ENCODE data around the gene SPATS2.

The SPATS2 gene

GRCh38 chr12:49451468-49452259, 84.4 kb downstream of the SPATS2 start:
- H3K27ac ChIP-seq = no peak overlapping the region
- TF ChIP-seq CTCF (IDR thresholded peaks at IDR 0.05) = no peak
- H3K4me1 ChIP-seq (ENCODE audit: control insufficient read depth in 1 of 2, insufficient read depth in 1 of 2, low read depth in 1 of 2, low read length in 1 of 2) = no peaks in the 10 kb centered on the region
- H3K36me3 ChIP-seq = no peaks in the 10 kb centered on the region
- H3K9me3 ChIP-seq = no peaks in the 10 kb centered on the region
- no peaks in the 10 kb centered on the region for H3K27me3 ChIP-seq
- no peak overlapping the region for H3K4me3 ChIP-seq (ENCODE audit: low read depth in 1 of 2, low read length in 1 of 2)

DNA sequence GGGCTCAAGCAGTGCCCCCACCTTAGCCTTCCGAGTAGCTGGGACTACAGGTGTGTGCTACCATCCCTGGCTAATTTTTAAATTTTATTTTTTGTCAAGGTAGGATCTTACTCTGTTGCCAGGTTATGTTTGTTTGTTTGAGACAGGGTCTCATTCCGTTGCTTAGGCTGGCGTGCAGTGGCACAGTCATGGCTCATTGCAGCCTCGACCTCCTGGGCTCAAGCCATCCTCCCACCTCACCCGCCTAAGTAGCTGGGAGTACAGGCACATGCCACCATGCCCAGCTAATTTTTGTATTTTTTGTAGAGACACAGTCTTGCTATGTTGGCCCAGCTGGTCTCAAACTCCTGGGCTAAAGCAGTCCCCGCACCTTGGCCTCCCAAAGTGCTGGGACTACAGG, 88.2 kb downstream of the SPATS2 start:
- Histone ChIP-seq H3K4me1 (ENCODE audit: control insufficient read depth in 1 of 2, insufficient read depth in 1 of 2, low read depth in 1 of 2, low read length in 1 of 2) (no peaks in the 10 kb centered on the region), H3K36me3 (no peaks in the 10 kb centered on the region), H3K9me3 (no peaks in the 10 kb centered on the region), H3K27me3 (no peaks in the 10 kb centered on the region), H3K4me3 (ENCODE audit: low read depth in 1 of 2, low read length in 1 of 2) (no peak overlapping the region), H3K27ac (no peak overlapping the region)
- TF ChIP-seq CTCF (IDR thresholded peaks at IDR 0.05) = no peak

- no peak overlapping the region for H3K4me3 ChIP-seq (ENCODE audit: low read depth in 1 of 2, low read length in 1 of 2)
- no peak for TF ChIP-seq CTCF (IDR thresholded peaks at IDR 0.05)
- no peaks in the 10 kb centered on the region for H3K27me3 ChIP-seq
- H3K27ac ChIP-seq = no peak overlapping the region
- no peaks in the 10 kb centered on the region for H3K36me3 ChIP-seq
- no peaks in the 10 kb centered on the region for H3K4me1 ChIP-seq (ENCODE audit: control insufficient read depth in 1 of 2, insufficient read depth in 1 of 2, low read depth in 1 of 2, low read length in 1 of 2)
- H3K9me3 ChIP-seq = no peaks in the 10 kb centered on the region
Observed at GRCh38 chr12:49456131-49456679, 88.9 kb downstream of the SPATS2 start.

GRCh38 chr12:49458816-49459215, 91.6 kb downstream of the SPATS2 start:
- H3K9me3 ChIP-seq = no peaks in the 10 kb centered on the region
- no peaks in the 10 kb centered on the region for H3K27me3 ChIP-seq
- TF ChIP-seq CTCF (IDR thresholded peaks at IDR 0.05) = no peak
- no peak overlapping the region for H3K4me3 ChIP-seq (ENCODE audit: low read depth in 1 of 2, low read length in 1 of 2)
- H3K27ac ChIP-seq = no peak overlapping the region
- no peaks in the 10 kb centered on the region for H3K36me3 ChIP-seq
- no peaks in the 10 kb centered on the region for H3K4me1 ChIP-seq (ENCODE audit: control insufficient read depth in 1 of 2, insufficient read depth in 1 of 2, low read depth in 1 of 2, low read length in 1 of 2)

- no peaks in the 10 kb centered on the region for H3K27me3 ChIP-seq
- H3K27ac ChIP-seq = no peak overlapping the region
- H3K4me3 ChIP-seq (ENCODE audit: low read depth in 1 of 2, low read length in 1 of 2) = no peak overlapping the region
Observed at GRCh38 chr12:49461221-49461620, 94.0 kb downstream of the SPATS2 start.

More at GRCh38 chr12:49461221-49461620, 94.0 kb downstream of the SPATS2 start:
- no peak for TF ChIP-seq CTCF (IDR thresholded peaks at IDR 0.05)
- Histone ChIP-seq H3K4me1 (ENCODE audit: control insufficient read depth in 1 of 2, insufficient read depth in 1 of 2, low read depth in 1 of 2, low read length in 1 of 2) (no peaks in the 10 kb centered on the region), H3K9me3 (no peaks in the 10 kb centered on the region), H3K36me3 (no peaks in the 10 kb centered on the region)
